Bladder microvascular endothelial cell (primary cell): ENCODE data around the gene IAH1. TPM values are rescaled to one million over a fixed set of nuclear protein-coding genes. Genes with fewer than 3 reads are reported as not detected.

ENCODE experiments used
- total RNA-seq: library from RNA; depleted of rRNA; stranded (reverse); fragments of >200 nt; gene quantifications from 2 replicates; pipeline ENCODE4 v1.2.3, GENCODE V29; 2014

IAH1 gene, protein sequence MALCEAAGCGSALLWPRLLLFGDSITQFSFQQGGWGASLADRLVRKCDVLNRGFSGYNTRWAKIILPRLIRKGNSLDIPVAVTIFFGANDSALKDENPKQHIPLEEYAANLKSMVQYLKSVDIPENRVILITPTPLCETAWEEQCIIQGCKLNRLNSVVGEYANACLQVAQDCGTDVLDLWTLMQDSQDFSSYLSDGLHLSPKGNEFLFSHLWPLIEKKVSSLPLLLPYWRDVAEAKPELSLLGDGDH
- 29.1 and 35.8 TPM in 2 replicates for total RNA-seq

DNA sequence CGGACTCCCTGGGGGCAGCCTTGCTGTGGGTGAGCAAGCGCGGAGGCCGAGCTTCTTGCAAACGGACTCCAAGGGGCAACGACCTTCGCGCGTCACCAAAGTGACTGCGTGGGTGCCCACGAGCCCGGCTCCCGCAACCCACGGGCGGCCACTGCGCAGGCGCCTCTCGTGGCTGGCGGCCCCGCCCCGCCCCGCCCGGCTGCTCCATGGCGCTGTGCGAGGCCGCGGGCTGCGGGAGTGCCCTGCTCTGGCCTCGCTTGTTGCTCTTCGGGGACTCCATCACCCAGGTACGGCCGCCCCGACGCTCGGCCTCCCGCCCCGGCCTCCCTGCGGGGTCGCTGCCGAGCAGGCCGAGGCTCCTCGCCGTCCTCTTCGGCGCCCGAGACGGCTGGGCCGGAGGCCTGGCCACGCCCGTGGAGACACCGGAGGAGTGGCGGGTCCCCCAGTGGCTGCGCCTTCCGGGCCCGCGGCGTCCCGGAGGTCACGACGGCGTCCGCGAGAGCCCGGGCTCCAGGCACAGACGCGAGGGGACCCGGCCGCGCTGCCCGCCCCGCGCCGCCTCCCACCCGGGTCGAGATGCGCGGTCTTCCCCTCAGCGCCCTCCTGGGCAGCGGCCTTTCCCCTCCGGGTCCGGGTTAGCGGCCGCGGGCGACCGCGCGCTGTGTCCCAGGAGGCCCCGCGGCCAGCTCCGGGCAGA lies at the start of gene IAH1:
IAH1 (plus strand) TSS at position 191 of the 697 bp plus-strand sequence; CDS start at position 207, 16 bp downstream.

Other genes starting within 250 kb of the IAH1 start
- 28.7 and 28.8 TPM in 2 replicates for gene ITGB1BP1, start 51.0 kb upstream of the IAH1 start, total RNA-seq
- 29.1 and 51.9 TPM in 2 replicates for gene CPSF3, start 50.9 kb upstream of the IAH1 start, total RNA-seq
- gene ADAM17, start 81.3 kb downstream of the IAH1 start, total RNA-seq, result 44.2 and 67.2 TPM in 2 replicates
- gene YWHAQ, start 156.4 kb downstream of the IAH1 start, total RNA-seq, result 221 and 351 TPM in 2 replicates